OCI-M1 (cell line): ENCODE results near the gene ADGRF4.
A peak's percentile ranks its signal among the peaks of the same experiment; 100 is the strongest.

Experiments used
- DNase-seq: peaks from one replicate; lab custom pipeline; 2025; lab: John Stamatoyannopoulos, UW

The ADGRF4 gene

DNA sequence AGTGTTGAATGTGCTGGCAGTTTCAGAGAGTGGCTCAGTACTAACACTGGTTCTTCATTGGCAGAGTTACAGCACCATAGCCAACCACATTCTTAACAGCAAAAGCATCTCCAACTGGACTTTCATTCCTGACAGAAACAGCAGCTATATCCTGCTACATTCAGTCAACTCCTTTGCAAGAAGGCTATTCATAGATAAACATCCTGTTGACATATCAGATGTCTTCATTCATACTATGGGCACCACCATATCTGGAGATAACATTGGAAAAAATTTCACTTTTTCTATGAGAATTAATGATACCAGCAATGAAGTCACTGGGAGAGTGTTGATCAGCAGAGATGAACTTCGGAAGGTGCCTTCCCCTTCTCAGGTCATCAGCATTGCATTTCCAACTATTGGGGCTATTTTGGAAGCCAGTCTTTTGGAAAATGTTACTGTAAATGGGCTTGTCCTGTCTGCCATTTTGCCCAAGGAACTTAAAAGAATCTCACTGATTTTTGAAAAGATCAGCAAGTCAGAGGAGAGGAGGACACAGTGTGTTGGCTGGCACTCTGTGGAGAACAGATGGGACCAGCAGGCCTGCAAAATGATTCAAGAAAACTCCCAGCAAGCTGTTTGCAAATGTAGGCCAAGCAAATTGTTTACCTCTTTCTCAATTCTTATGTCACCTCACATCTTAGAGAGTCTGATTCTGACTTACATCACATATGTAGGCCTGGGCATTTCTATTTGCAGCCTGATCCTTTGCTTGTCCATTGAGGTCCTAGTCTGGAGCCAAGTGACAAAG lies 17.0 kb upstream of the ADGRF4 start:
- no peak for DNase-seq

- DNase-seq = no peak
These were observed 12.0 kb upstream of the ADGRF4 start for GRCh38 chr6:47686411-47686810.

GRCh38 chr6:47687432-47687831 lies 10.9 kb upstream of the ADGRF4 start:
- no peak for DNase-seq

DNA sequence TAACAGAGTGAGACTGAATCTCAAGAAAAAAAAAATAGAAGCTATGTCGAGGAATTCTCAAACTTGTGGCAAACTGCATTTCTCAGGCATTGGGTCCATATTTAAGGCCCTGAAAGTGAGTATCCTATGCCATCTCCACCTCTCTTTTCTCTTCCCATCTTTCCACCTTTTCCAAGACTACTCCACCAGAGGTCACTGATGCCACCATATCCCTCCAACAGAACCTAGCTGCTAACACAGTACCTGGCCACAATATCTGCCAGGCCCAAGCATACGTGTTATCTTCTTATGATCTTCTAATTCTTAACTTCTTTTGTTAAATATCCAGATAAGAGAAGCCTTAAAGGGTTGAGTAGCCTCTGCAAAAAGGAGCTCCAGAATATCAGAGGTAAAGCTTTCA lies 8.2 kb upstream of the ADGRF4 start:
- DNase-seq = no peak

DNA sequence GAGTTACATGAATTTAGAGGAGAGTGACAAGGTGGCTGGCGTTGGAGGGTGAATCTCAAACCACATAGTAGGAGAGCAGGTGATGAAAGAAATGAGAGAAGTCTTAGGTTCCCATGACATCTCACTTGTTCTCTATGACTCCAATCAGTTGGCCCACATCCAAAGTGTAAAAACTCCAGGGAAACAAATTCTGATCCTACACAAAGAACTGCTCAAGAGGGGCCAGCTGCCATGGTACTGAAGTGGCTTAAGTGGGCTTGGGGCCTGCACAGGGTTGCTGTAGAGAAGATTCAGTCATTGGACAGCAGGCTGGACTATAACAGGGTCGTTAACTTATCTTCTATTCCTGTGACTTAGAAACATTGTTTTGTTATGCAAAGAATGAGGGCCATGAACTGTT lies 7.6 kb upstream of the ADGRF4 start:
- no peak for DNase-seq

DNA sequence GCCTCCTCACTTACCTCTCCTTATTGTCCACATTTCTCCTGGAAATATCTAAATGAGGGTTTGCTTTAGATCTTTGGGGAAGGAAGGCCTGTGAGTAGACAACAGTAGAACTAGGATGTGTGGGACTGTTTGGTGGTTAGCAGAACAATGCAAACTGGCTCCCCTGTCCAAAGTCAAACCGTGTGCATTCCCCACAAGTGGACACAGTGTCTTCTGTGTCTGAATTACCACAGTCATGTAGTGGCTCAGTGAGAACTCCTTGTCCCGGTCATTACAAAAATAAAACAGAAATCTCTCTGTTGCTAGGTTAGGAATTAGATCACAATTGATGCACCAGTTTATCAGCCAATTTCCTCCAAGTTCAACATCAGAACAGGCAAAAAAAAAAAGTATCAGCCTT lies 455 bp upstream of the ADGRF4 start:
- no peak for DNase-seq

DNA sequence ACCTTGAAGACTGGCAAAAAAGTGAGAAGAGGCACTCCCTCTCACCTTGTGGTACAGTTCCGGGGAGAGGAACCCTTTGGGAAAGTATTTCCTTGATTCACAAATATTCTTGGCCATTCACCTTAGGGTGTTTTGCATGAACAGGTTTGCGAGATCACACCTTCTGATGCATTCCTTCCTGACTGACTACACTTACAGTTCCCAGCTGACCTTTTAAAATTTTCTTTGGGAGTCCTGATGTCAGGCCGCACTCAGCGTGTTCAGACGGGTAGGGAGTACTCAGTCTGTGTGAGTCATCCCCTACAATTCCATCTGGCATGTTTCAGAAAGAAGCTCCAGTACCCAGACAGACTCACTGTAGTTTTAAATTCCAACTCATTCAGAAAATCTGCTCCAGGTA lies 1.7 kb downstream of the ADGRF4 start:
- DNase-seq = no peak

DNA sequence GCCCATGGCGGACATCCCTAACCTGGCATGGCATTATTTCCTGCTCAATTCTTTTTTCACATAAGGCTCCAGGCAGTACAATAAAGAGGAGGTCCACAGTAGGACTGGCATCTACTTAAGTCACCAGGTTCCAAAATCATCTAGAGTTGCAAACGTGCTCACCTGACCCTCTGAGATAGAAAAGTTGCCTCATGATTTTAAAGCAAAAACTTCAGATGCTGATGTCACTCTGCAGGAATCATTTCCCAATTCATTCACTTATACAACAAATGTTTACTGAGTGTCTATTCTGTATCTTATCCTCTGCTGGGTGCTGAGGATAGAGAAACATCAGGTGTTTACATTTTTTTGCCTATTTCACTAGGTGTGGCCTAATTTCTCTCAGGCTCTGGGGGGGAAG lies 2.2 kb downstream of the ADGRF4 start:
- DNase-seq = no peak

GRCh38 chr6:47701363-47701762 lies 3.0 kb downstream of the ADGRF4 start:
- no peak for DNase-seq

DNA sequence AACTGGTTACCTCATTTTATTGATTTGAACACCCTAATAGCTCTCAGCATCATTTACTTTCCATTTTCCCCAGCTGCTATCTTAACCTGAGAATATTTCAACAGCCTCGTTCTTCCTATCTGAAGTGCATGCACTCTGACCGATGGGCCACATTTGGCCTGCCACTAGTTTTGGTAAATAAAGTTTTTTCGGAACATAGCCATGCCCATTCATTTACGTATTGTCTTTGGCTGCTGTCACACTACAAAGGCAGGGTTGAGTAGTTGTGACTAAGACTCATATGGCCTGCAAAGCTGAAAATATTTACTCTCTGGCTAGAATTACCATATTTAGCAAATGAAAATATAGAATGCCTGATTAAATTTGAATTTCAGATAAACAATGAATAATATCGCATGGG lies 10.8 kb downstream of the ADGRF4 start:
- no peak for DNase-seq

DNA sequence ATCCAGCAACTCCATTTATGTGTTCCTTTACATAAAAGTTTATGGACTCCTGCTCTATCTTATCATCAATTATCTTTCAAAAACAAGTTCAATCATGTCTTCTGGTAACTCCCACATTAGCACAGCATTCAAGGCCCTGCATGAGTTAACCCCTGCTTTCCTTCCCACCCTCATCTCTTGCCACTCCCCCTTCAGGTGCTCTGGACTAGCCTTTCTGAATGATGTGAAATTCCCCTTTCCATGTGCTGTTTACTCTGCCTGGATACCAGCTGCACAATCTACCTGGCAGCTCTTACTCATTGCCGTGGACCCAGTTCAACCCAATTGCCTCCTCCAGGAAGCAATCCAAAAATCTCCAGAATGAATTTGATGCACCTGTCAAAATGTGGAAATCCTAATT lies 11.9 kb downstream of the ADGRF4 start:
- no peak for DNase-seq

DNA sequence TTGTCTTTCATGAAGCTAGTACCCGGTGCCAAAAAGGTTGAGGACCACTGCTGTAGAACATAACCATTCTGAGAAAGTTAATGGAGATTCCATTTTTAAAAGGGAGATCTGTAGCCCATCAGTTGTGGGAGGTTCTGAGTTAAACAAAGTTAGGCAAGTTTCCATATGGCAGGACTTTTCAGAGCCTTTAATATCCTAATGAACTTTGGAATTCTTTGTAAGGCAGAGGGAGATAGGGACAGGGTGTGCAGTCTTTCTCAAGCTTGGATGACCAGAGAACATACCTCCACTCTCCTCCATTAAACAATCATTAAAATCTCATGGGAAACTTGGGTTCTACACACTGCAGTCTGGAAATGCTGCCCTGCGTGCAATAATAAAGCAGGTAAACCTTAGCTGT lies 14.8 kb downstream of the ADGRF4 start:
- no peak for DNase-seq

GRCh38 chr6:47714802-47715201 lies 16.4 kb downstream of the ADGRF4 start:
- DNase-seq = peak; percentile 66

GRCh38 chr6:47715782-47716181 lies 17.4 kb downstream of the ADGRF4 start:
- no peak for DNase-seq

GRCh38 chr6:47716207-47716606 lies 17.8 kb downstream of the ADGRF4 start:
- DNase-seq = no peak

DNA sequence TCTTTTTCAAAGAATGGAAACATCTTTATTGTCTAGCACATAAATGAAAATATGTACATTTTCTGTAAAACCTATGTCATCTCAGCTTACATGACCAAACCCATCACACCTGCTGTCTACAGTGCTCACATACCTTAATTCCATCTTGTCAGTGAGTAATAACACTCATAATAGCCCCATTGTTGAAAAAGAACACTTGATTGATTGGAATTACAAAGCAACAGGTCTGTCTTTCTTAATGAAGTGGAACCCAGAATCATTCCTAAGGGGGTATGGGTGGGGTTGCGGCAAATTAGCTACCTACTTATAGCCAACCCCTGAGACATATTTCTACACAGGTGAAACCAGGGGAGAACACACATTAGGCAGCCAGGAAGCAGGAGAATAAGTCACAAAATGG lies 20.2 kb downstream of the ADGRF4 start:
- no peak for DNase-seq

DNA sequence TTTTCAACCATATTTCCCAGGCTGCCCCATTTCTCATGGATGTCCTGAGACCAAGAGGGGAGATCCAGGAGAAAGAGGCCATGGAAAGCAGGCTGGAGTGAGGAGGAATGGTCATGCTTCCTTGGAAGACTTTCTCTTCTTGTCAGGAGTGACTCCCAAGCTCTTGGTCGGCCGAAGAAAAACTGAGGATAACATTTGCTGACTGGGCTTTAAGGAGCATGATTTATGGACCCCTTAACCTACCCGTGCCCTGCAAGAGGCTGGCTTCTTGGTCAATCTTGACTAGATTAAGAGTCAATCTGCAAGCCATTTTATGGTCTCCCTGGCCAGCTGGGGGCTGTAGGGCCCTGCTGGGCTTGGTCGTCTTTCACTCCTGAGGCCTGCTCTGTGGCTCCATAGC lies 22.8 kb downstream of the ADGRF4 start:
- no peak for DNase-seq

DNA sequence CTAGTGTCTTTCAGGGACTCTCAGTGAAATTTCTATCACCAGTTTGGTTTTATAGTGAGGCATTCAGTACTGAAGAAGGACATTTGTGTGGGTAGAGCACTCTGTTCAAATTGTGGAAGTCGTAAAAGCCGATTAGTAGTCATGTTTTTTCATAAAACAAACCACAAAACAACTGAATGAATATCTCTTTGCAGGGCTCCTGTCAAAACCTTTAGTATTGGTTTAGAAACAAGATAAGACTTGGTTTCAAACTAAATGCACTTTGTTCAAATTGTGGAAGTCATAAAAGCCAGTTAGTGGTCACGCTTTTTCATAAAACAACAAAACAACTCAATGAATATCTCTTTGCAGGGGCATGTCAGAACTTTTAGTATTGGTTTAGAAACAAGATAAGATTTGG lies 23.8 kb downstream of the ADGRF4 start:
- peak; percentile 92 for DNase-seq

- no peak for DNase-seq
These were observed 25.9 kb downstream of the ADGRF4 start for GRCh38 chr6:47724300-47724699.

GRCh38 chr6:47727391-47727790 lies 29.0 kb downstream of the ADGRF4 start:
- no peak for DNase-seq

DNA sequence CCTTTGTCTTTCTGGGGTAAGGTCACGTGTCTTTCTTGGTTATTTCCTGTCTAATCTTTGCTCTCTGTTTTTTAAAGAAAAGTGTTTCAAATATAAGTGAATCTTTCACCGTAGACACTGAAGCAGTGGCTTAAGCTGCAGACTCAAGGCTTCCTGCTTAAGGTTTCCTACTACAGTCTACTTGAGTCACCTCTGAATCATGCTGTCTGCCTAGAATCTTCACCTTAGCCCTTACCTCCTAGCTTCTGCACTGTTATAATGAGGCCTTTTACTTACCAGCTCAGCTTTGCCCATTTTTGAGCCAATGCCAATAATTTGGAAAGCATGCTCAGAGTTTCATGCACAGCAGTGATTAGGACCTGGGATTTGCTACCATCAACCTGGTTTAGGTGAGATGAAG lies 30.6 kb downstream of the ADGRF4 start:
- no peak for DNase-seq

DNA sequence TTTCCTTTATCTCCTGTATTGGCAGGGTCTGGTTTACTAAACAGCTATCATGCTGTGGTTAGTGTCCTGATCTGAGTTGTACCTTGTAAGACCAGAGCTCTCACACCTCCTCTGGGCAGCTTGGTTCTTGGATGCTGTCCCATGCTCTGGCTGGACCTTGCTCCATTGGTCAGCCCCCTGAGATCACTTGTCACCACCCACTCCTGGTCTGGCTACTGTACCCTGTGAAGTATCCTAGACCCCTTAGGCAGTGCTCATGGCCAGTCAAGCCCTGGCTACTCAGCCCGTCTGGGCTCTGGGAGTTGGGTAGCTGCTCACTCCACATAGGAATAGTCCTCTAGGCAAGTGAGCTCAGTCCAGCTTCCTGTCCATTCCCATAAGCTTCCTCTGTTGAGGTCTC lies 31.1 kb downstream of the ADGRF4 start:
- no peak for DNase-seq

GRCh38 chr6:47733879-47734558 lies 35.6 kb downstream of the ADGRF4 start:
- DNase-seq = peak; percentile 70
